ENCODE results near the gene SAMD13. TPM values are rescaled to one million over a fixed set of nuclear protein-coding genes. Genes with fewer than 3 reads are reported as not detected.

The SAMD13 gene
- total and polyA plus RNA-seq, 10 of the 15 experiments (the other 5 are each of a cell fraction or from before 2014, with no cell fraction given) = 0.81 to 1.9 (median 1.2) TPM; not detected in 1

- in situ Hi-C loops (cut with MboI) (no loop called here), intact Hi-C loops (cut with micrococcal nuclease; ENCODE audit: unreplicated experiment) (no loop called here)
- Histone ChIP-seq H4K20me1 (ENCODE audit: control insufficient read depth, insufficient read depth) (no peaks in the 10 kb centered on the region; the same call in 1 of the 2 replicates), H3K36me3 (ENCODE audit: control insufficient read depth in 2 of 2, insufficient read depth in 2 of 2, low read length in 1 of 2) (no peaks in the 10 kb centered on the region), H2AFZ (ENCODE audit: control insufficient read depth, low read depth, low read length) (no peak overlapping the region), H3K79me2 (ENCODE audit: control insufficient read depth, insufficient read depth, low read length) (no peaks in the 10 kb centered on the region), H3K4me2 (ENCODE audit: control insufficient read depth, insufficient read depth) (no peak overlapping the region), H3K4me1 (ENCODE audit: control insufficient read depth, insufficient read depth, low read length) (no peaks in the 10 kb centered on the region), H3K4me3 (no peak overlapping the region), H3K9me3 (replicated peaks; ENCODE audit: control insufficient read depth, insufficient read depth, low read length) (no peaks in the 10 kb centered on the region), H3K27ac (ENCODE audit: control insufficient read depth, insufficient read depth) (no peak overlapping the region), H3K9ac (ENCODE audit: control insufficient read depth, insufficient read depth, low read length) (no peak overlapping the region), H3K27me3 (replicated peaks in 1 of 2; ENCODE audit: control insufficient read depth in 2 of 2, insufficient read depth in 2 of 2, low read length in 1 of 2) (no peaks in the 10 kb centered on the region; a peak in 1 of 4 replicates)
- no peak for FAIRE-seq
- RAD21 ChIA-PET (ENCODE audit: unreplicated experiment) = no interaction called here
- DNase-seq (ENCODE audit: low read depth, low spot score) = no peak
- WGBS (ENCODE audit: insufficient coverage, insufficient replicate concordance, low lambda C conversion rate, missing lambda C conversion rate) = 33% methylated on average over 3 of the region's 3 CpGs
- POLR2A ChIA-PET = no interaction called here
- BruUV-seq (replicated peaks) = no TSS peak
- CTCF ChIA-PET = interaction anchor here (0.7 kb wide), 1 partner anchor 119 kb away, joined by 3 read pairs; no protein-coding TSS in a partner anchor
- SMC1A ChIA-PET (ENCODE audit: uncharacterized antibody, unreplicated experiment) = interaction anchor here (0.5 kb wide), 1 partner anchor 41 kb away, joined by 5 read pairs; no protein-coding TSS in a partner anchor
- no peak for ATAC-seq
- TF ChIP-seq TARDBP (IDR thresholded peaks at IDR 0.05; ENCODE audit: borderline replicate concordance) (no peak), BMI1 (IDR thresholded peaks at IDR 0.05; ENCODE audit: borderline replicate concordance) (no peak), NR2C2 (IDR thresholded peaks at IDR 0.05; ENCODE audit: borderline replicate concordance, control insufficient read depth, insufficient read length, low read depth) (no peak), MTA2 (IDR thresholded peaks at IDR 0.05; ENCODE audit: low read depth) (no peak), BACH1 (IDR thresholded peaks at IDR 0.05; ENCODE audit: borderline replicate concordance) (no peak), ATF7 (IDR thresholded peaks at IDR 0.05; ENCODE audit: low read depth) (no peak), CBX3 (IDR thresholded peaks at IDR 0.05; ENCODE audit: borderline replicate concordance, low read depth) (no peak), CBX5 (IDR thresholded peaks at IDR 0.05; ENCODE audit: low read depth) (no peak), PML (IDR thresholded peaks at IDR 0.05; ENCODE audit: low read length) (no peak), ETV6 (conservative IDR thresholded peaks at IDR 0.05 in 1 of 2, IDR thresholded peaks at IDR 0.05 in 1 of 2; ENCODE audit: borderline replicate concordance in 1 of 2, low read depth in 1 of 2) (no peak), MYB (IDR thresholded peaks at IDR 0.05; ENCODE audit: borderline replicate concordance, low read depth, low read length) (no peak)
- TF ChIP-seq, protein P1, sequence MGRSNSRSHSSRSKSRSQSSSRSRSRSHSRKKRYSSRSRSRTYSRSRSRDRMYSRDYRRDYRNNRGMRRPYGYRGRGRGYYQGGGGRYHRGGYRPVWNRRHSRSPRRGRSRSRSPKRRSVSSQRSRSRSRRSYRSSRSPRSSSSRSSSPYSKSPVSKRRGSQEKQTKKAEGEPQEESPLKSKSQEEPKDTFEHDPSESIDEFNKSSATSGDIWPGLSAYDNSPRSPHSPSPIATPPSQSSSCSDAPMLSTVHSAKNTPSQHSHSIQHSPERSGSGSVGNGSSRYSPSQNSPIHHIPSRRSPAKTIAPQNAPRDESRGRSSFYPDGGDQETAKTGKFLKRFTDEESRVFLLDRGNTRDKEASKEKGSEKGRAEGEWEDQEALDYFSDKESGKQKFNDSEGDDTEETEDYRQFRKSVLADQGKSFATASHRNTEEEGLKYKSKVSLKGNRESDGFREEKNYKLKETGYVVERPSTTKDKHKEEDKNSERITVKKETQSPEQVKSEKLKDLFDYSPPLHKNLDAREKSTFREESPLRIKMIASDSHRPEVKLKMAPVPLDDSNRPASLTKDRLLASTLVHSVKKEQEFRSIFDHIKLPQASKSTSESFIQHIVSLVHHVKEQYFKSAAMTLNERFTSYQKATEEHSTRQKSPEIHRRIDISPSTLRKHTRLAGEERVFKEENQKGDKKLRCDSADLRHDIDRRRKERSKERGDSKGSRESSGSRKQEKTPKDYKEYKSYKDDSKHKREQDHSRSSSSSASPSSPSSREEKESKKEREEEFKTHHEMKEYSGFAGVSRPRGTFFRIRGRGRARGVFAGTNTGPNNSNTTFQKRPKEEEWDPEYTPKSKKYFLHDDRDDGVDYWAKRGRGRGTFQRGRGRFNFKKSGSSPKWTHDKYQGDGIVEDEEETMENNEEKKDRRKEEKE (IDR thresholded peaks at IDR 0.05) = no peak
- TF ChIP-seq, protein P2, sequence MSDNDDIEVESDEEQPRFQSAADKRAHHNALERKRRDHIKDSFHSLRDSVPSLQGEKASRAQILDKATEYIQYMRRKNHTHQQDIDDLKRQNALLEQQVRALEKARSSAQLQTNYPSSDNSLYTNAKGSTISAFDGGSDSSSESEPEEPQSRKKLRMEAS (IDR thresholded peaks at IDR 0.05; ENCODE audit: low read depth, low read length) = no peak
- TF ChIP-seq, protein P3, sequence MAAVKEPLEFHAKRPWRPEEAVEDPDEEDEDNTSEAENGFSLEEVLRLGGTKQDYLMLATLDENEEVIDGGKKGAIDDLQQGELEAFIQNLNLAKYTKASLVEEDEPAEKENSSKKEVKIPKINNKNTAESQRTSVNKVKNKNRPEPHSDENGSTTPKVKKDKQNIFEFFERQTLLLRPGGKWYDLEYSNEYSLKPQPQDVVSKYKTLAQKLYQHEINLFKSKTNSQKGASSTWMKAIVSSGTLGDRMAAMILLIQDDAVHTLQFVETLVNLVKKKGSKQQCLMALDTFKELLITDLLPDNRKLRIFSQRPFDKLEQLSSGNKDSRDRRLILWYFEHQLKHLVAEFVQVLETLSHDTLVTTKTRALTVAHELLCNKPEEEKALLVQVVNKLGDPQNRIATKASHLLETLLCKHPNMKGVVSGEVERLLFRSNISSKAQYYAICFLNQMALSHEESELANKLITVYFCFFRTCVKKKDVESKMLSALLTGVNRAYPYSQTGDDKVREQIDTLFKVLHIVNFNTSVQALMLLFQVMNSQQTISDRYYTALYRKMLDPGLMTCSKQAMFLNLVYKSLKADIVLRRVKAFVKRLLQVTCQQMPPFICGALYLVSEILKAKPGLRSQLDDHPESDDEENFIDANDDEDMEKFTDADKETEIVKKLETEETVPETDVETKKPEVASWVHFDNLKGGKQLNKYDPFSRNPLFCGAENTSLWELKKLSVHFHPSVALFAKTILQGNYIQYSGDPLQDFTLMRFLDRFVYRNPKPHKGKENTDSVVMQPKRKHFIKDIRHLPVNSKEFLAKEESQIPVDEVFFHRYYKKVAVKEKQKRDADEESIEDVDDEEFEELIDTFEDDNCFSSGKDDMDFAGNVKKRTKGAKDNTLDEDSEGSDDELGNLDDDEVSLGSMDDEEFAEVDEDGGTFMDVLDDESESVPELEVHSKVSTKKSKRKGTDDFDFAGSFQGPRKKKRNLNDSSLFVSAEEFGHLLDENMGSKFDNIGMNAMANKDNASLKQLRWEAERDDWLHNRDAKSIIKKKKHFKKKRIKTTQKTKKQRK (IDR thresholded peaks at IDR 0.05; ENCODE audit: low read depth, low read length) = no peak
Observed at GRCh38 chr1:84260852-84261518, 40.5 kb upstream of the SAMD13 start.

All from GM12878 (cell line).